A549 (cell line): ENCODE measurements around the gene MRTFB. TPM values are rescaled to one million over a fixed set of nuclear protein-coding genes. Genes with fewer than 3 reads are reported as not detected.

Experiments used
- ATAC-seq, 2 experiments: fragments of 200-7000 bp in 1 of 2; fragments of >200 bp in 1 of 2; cut with Nextera tagmentation in 1 of 2; cut with Tn5 transposase in 1 of 2; 3 replicates each; pipeline versions ENCODE4 v1.8.0 to v1.9.1; 2018 to 2020; ENCODE audit warnings: mild to moderate bottlenecking in 1 of 2, moderate library complexity in 1 of 2
- CTCF ChIA-PET: fragments of 300-600 bp; sonication (Branson Sonifier 250); formaldehyde crosslinking; extraction: SDS; loops from one replicate; lab custom pipeline; 2021; ENCODE audit warnings: antibody characterized with exemption, inconsistent platforms; lab: Yijun Ruan, JAX
- POLR2A ChIA-PET: fragments of 350-600 bp; formaldehyde crosslinking; extraction: SDS; loops from one replicate; lab custom pipeline; 2021; ENCODE audit warnings: antibody characterized with exemption, inconsistent platforms; lab: Yijun Ruan, JAX
- DNase-seq, 2 experiments: peaks; one replicate each; pipeline versions ENCODE4 v3.0.0 to v3.0.0-alpha.2; 2011 to 2016; ENCODE audit warnings: low read depth in 1 of 2, low spot score in 1 of 2
- FAIRE-seq: peaks from 2 replicates; lab custom pipeline; 2011; peaks lifted over from hg19 to GRCh38; lab: Jason Lieb, UNC
- H3K27ac ChIP-seq, 2 experiments: fragments of >200 bp; sonication (Bioruptor Twin); formaldehyde crosslinking; 3 replicates each; pipeline ENCODE4 v1.5.1; 2016 to 2017
- H3K4me1 ChIP-seq: fragments of >200 bp; sonication (Bioruptor Twin); formaldehyde crosslinking; 3 replicates; pipeline ENCODE4 v1.6.1; 2016
- H3K4me2 ChIP-seq: fragments of >200 bp; sonication (Bioruptor Twin); formaldehyde crosslinking; 3 replicates; pipeline ENCODE4 v1.6.1; 2016
- H3K4me3 ChIP-seq: fragments of >200 bp; sonication (Bioruptor Twin); formaldehyde crosslinking; 3 replicates; pipeline ENCODE4 v1.5.1; 2016
- H3K9me3 ChIP-seq: fragments of >200 bp; sonication (Bioruptor Twin); formaldehyde crosslinking; 3 replicates; pipeline ENCODE4 v1.6.1; 2016
- BHLHE40 ChIP-seq: IDR thresholded peaks from 2 replicates; pipeline ENCODE4 v1.6.1; 2012; ENCODE audit warnings: low read depth, low read length, inconsistent platforms
- CBX2 ChIP-seq: fragments of 200-600 bp; sonication (generic); IDR thresholded peaks from 2 replicates; pipeline ENCODE4 v1.6.1; 2016; ENCODE audit warnings: low read depth, mild to moderate bottlenecking, borderline replicate concordance
- CBX8 ChIP-seq: fragments of 200-600 bp; sonication (generic); IDR thresholded peaks from 2 replicates; pipeline ENCODE4 v1.6.1; 2016
- EHF ChIP-seq: fragments of 250-450 bp; sonication (Bioruptor Pico); IDR thresholded peaks from 2 replicates; pipeline ENCODE4 v1.5.0; 2020; ENCODE audit warnings: mild to moderate bottlenecking
- FOXS1 ChIP-seq: fragments of 250-450 bp; sonication (Bioruptor Pico); IDR thresholded peaks from 2 replicates; pipeline ENCODE4 v1.5.0; 2020; ENCODE audit warnings: mild to moderate bottlenecking, moderate library complexity
- GATA3 ChIP-seq: IDR thresholded peaks from 2 replicates; pipeline ENCODE4 v1.6.1; 2012; ENCODE audit warnings: borderline replicate concordance
- HDAC2 ChIP-seq: fragments of 200-600 bp; sonication (generic); IDR thresholded peaks from 2 replicates; pipeline ENCODE4 v1.6.1; 2016
- HEYL ChIP-seq: fragments of 250-450 bp; sonication (Bioruptor Pico); IDR thresholded peaks from 2 replicates; pipeline ENCODE4 v1.8.0; 2021; ENCODE audit warnings: mild to moderate bottlenecking, moderate library complexity
- KDM1A ChIP-seq: fragments of 200-600 bp; sonication (generic); IDR thresholded peaks from 2 replicates; pipeline ENCODE4 v1.6.1; 2016; ENCODE audit warnings: low read depth, mild to moderate bottlenecking
- KDM5A ChIP-seq: fragments of 200-600 bp; sonication (generic); IDR thresholded peaks from 2 replicates; pipeline ENCODE4 v1.6.1; 2016; ENCODE audit warnings: antibody characterized with exemption, mild to moderate bottlenecking
- MYC ChIP-seq: IDR thresholded peaks from 2 replicates; pipeline ENCODE4 v1.6.1; 2012; ENCODE audit warnings: mild to moderate bottlenecking, inconsistent platforms, low read length, improper control_type of control experiment, borderline replicate concordance
- PHF8 ChIP-seq: fragments of 200-600 bp; sonication (generic); IDR thresholded peaks from 2 replicates; pipeline ENCODE4 v1.6.1; 2016; ENCODE audit warnings: low read depth, mild to moderate bottlenecking, antibody characterized with exemption, moderate library complexity, borderline replicate concordance
- RAD21 ChIP-seq, 2 experiments: fragments of >200 bp in 1 of 2; sonication (Bioruptor Twin) in 1 of 2; formaldehyde crosslinking in 1 of 2; IDR thresholded peaks in 1 of 2; conservative IDR thresholded peaks in 1 of 2; 2 replicates in 1 of 2; 3 replicates in 1 of 2; pipeline ENCODE4 v1.6.1; 2012 to 2018; ENCODE audit warnings: inconsistent platforms in 1 of 2
- RCOR1 ChIP-seq: fragments of 150-350 bp; IDR thresholded peaks from 2 replicates; pipeline ENCODE4 v1.6.1; 2014; ENCODE audit warnings: antibody characterized with exemption, low read length, low read depth
- RNF2 ChIP-seq: fragments of 200-600 bp; sonication (generic); IDR thresholded peaks from 2 replicates; pipeline ENCODE4 v1.6.1; 2016; ENCODE audit warnings: low read depth, mild to moderate bottlenecking, antibody characterized with exemption, moderate library complexity, borderline replicate concordance
- ZC3H11A ChIP-seq: fragments of 450-650 bp; IDR thresholded peaks from 2 replicates; pipeline ENCODE4 v1.6.1; 2014; ENCODE audit warnings: antibody characterized with exemption, mild to moderate bottlenecking
- ZSCAN20 ChIP-seq: fragments of 250-450 bp; sonication (Bioruptor Pico); IDR thresholded peaks from 2 replicates; pipeline ENCODE4 v1.8.0; 2022; ENCODE audit warnings: mild to moderate bottlenecking, moderate library complexity
- WGBS: methylation state at CpG from one replicate; pipeline ENCODE4 v1.1.6; 2017; ENCODE audit errors: missing lambda C conversion rate; 5-methylcytosine and 5-hydroxymethylcytosine counted together
- polyA plus RNA-seq, 4 experiments: library from polyadenylated mRNA; depleted of rRNA in 3 of 4; stranded (reverse); fragments of >200 nt; fragmentation: RNase III in 1 of 4; extraction: RNeasy Plus Mini Kit Qiagen cat#74134 plus additional on column Dnase treatment in 1 of 4; gene quantifications; 2 replicates in 3 of 4; 3 replicates in 1 of 4; pipeline ENCODE4 v1.2.3, GENCODE V29; 2011 to 2017
- TF ChIP-seq, protein P1 (sequence below): fragments of 150-350 bp; IDR thresholded peaks from 2 replicates; pipeline ENCODE4 v1.6.1; 2014; ENCODE audit warnings: low read depth, mild to moderate bottlenecking, low read length
- TF ChIP-seq, protein P2 (sequence below): IDR thresholded peaks from 2 replicates; pipeline ENCODE4 v1.6.1; 2012
- TF ChIP-seq, protein P3 (sequence below): fragments of 250-450 bp; sonication (Bioruptor Pico); IDR thresholded peaks from 2 replicates; pipeline ENCODE4 v1.5.0; 2021; ENCODE audit warnings: mild to moderate bottlenecking, moderate library complexity, borderline replicate concordance

MRTFB gene
- polyA plus RNA-seq, 2 of the 4 experiments (the other 2 are of a cell fraction) = 13.7 to 24.2 TPM

DNA sequence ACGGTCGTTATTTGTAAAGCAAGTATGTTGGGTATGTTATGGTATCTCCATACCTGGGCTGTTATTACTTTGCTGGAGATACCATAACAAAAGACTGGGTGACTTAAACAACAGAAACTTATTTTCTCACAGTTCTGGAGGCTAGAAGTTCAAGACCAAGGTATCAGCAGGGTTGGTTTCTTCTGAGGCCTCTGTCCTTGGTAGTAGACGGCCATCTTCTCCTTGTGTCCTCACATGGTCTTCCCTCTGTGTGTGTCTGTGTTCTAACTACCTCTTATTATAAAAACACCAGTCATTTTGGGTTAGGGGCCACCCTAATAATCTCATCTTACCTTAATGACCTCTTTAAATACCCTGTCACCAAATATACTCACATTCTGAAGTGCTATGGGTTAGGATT is 33.2 kb upstream of the MRTFB start (continued):
- TF ChIP-seq RNF2 (no peak), RAD21 (conservative IDR thresholded peaks at IDR 0.05 in 1 of 2, IDR thresholded peaks at IDR 0.05 in 1 of 2) (no peak)

DNA sequence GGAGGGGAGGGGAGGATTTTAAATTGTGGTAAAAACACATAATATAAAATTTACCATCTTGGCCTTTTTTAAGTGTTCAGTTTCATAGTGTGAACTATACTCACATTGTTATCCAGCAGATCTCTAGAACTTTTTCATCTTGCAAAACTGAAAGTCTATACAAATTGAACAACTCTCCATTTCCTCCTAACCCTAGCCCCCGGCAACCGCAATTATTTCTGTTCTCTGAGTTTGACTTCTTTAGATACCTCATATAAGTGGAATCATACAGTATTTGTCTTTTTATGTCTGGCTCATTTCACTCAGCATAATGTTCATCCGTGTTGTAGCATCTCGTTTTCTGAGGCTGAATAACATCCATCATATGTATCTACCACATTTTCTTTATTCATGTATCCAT is 30.0 kb upstream of the MRTFB start:
- no peak for DNase-seq
- H3K4me2 ChIP-seq = no peak overlapping the region
- no peaks in the 10 kb centered on the region for H3K4me1 ChIP-seq
- TF ChIP-seq, protein P1, sequence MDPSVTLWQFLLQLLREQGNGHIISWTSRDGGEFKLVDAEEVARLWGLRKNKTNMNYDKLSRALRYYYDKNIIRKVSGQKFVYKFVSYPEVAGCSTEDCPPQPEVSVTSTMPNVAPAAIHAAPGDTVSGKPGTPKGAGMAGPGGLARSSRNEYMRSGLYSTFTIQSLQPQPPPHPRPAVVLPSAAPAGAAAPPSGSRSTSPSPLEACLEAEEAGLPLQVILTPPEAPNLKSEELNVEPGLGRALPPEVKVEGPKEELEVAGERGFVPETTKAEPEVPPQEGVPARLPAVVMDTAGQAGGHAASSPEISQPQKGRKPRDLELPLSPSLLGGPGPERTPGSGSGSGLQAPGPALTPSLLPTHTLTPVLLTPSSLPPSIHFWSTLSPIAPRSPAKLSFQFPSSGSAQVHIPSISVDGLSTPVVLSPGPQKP = no peak
- no peak for TF ChIP-seq CBX2
- no peak for TF ChIP-seq GATA3
- no peak for TF ChIP-seq ZSCAN20
- no peak for TF ChIP-seq BHLHE40
- TF ChIP-seq HDAC2 = no peak
- TF ChIP-seq HEYL (CRISPR knock-in tag) = no peak
- no peak for TF ChIP-seq PHF8
- TF ChIP-seq, protein P2, sequence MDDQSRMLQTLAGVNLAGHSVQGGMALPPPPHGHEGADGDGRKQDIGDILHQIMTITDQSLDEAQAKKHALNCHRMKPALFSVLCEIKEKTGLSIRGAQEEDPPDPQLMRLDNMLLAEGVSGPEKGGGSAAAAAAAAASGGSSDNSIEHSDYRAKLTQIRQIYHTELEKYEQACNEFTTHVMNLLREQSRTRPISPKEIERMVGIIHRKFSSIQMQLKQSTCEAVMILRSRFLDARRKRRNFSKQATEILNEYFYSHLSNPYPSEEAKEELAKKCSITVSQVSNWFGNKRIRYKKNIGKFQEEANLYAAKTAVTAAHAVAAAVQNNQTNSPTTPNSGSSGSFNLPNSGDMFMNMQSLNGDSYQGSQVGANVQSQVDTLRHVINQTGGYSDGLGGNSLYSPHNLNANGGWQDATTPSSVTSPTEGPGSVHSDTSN = no peak
- no peak overlapping the region for H3K27ac ChIP-seq
- 87% methylated on average over 4 of the region's 4 CpGs for WGBS
- no peak overlapping the region for H3K4me3 ChIP-seq
- POLR2A ChIA-PET = no interaction called here
- no peak for FAIRE-seq
- CTCF ChIA-PET = no interaction called here
- ATAC-seq = no peak
- peaks cover 6% of the 10 kb centered on the region; the same call in 1 of the 3 replicates for H3K9me3 ChIP-seq

DNA sequence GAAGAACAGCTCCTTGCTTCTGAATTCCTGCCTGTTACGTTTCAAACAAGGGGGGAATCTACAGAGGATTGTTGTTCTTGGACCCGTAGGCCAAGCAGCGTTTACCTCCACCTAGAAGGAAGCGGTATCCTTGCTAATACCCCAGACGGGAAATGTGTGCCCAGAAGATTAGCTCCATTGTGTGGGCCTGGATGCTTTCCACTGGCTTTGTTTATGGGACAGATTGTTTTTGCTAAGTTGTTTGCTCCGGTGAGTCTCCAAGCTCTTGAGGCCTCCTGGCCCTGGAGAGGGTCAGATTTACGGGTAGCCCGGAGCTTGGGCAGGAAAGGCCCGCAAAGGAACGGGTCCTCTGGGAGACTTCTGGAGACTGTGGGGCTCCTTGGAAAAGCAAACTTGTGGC is 28.4 kb upstream of the MRTFB start:
- DNase-seq (no peak), ATAC-seq (no peak), FAIRE-seq (no peak)
- Histone ChIP-seq H3K4me2 (no peak overlapping the region), H3K9me3 (peaks cover 6% of the 10 kb centered on the region; the same call in 1 of the 3 replicates), H3K4me1 (no peaks in the 10 kb centered on the region), H3K27ac (no peak overlapping the region), H3K4me3 (no peak overlapping the region)
- no peak for TF ChIP-seq EHF (CRISPR knock-in tag)
- TF ChIP-seq FOXS1 (CRISPR knock-in tag) = no peak
- no peak for TF ChIP-seq RNF2
- no peak for TF ChIP-seq RCOR1
- no peak for TF ChIP-seq MYC
- no peak for TF ChIP-seq CBX2
- CTCF ChIA-PET = interaction anchor here (0.8 to 0.9 kb wide), 2 partner anchors 15 to 120 kb away, joined by 3 read pairs; no protein-coding TSS in a partner anchor
- 83% methylated on average over 10 of the region's 10 CpGs for WGBS
- POLR2A ChIA-PET = no interaction called here

DNA sequence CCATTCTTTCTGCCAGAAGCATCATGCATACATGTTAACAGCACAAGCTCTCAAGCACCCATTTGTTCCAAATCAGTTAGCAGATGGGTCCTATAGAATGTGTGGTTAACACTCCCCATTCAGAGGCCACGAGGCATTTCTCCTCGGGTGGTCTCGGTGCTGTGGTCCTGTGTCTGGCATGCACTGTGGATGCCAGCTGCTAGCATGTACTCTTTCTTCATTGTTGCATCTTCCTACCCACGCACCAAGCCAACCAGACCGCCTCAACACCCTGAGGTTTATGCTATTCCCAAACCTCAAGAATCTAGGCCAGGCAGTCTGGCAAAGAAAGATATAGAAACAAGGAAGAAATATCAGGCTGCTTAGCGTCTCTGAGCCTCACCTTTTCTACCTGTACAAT is 27.8 kb upstream of the MRTFB start:
- ATAC-seq (no peak), FAIRE-seq (no peak), DNase-seq (no peak)
- peaks cover 6% of the 10 kb centered on the region; the same call in 1 of the 3 replicates for H3K9me3 ChIP-seq
- TF ChIP-seq KDM5A = no peak
- TF ChIP-seq, protein P2 = no peak
- TF ChIP-seq KDM1A = no peak
- no peak for TF ChIP-seq MYC
- no peak for TF ChIP-seq RCOR1
- TF ChIP-seq ZC3H11A = no peak
- TF ChIP-seq CBX8 = no peak
- TF ChIP-seq, protein P3, sequence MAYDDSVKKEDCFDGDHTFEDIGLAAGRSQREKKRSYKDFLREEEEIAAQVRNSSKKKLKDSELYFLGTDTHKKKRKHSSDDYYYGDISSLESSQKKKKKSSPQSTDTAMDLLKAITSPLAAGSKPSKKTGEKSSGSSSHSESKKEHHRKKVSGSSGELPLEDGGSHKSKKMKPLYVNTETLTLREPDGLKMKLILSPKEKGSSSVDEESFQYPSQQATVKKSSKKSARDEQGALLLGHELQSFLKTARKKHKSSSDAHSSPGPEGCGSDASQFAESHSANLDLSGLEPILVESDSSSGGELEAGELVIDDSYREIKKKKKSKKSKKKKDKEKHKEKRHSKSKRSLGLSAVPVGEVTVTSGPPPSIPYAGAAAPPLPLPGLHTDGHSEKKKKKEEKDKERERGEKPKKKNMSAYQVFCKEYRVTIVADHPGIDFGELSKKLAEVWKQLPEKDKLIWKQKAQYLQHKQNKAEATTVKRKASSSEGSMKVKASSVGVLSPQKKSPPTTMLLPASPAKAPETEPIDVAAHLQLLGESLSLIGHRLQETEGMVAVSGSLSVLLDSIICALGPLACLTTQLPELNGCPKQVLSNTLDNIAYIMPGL = no peak
- H3K27ac ChIP-seq = no peak overlapping the region
- no peak overlapping the region for H3K4me3 ChIP-seq
- 87% methylated on average over 6 of the region's 6 CpGs for WGBS
- H3K4me1 ChIP-seq = no peaks in the 10 kb centered on the region
- ChIA-PET CTCF (interaction anchor here (0.9 kb wide), 1 partner anchor 16 kb away, joined by 3 read pairs; no protein-coding TSS in a partner anchor), POLR2A (no interaction called here)
- no peak overlapping the region for H3K4me2 ChIP-seq
